SK-N-SH treated with all-trans-retinoic acid at 6 μM for 48 hours (cell line): ENCODE data around the gene HSF2BP.

Source experiments
- BACH2 ChIP-seq: fragments of 250-450 bp; sonication (Bioruptor Pico); IDR thresholded peaks from 2 replicates; pipeline ENCODE4 v1.9.0; 2021; ENCODE audit warnings: mild to moderate bottlenecking, borderline replicate concordance
- CSDC2 ChIP-seq: fragments of 250-450 bp; sonication (Bioruptor Pico); IDR thresholded peaks from 2 replicates; pipeline ENCODE4 v1.5.0; 2020; ENCODE audit warnings: mild to moderate bottlenecking, moderate library complexity
- PPARA ChIP-seq: fragments of 250-450 bp; sonication (Bioruptor Pico); IDR thresholded peaks from 2 replicates; pipeline ENCODE4 v1.5.0; 2020; ENCODE audit warnings: mild to moderate bottlenecking, borderline replicate concordance
- RARB ChIP-seq: fragments of 250-450 bp; sonication (Bioruptor Pico); IDR thresholded peaks from 2 replicates; pipeline ENCODE4 v1.8.0; 2021; ENCODE audit warnings: mild to moderate bottlenecking, moderate library complexity
- TOX ChIP-seq: fragments of 250-450 bp; sonication (Bioruptor Pico); IDR thresholded peaks from 2 replicates; pipeline ENCODE4 v1.8.0; 2021; ENCODE audit warnings: mild to moderate bottlenecking, moderate library complexity, borderline replicate concordance
- ZFP30 ChIP-seq: fragments of 450-650 bp; formaldehyde crosslinking; IDR thresholded peaks from 2 replicates; pipeline ENCODE4 v1.5.0; 2022; ENCODE audit warnings: mild to moderate bottlenecking, moderate library complexity
- ZNF565 ChIP-seq: fragments of 450-650 bp; formaldehyde crosslinking; conservative IDR thresholded peaks from 2 replicates; pipeline ENCODE4 v1.5.0; 2020; ENCODE audit warnings: low read depth, mild to moderate bottlenecking, moderate library complexity
- TF ChIP-seq, protein P1 (sequence below): fragments of 250-450 bp; sonication (Bioruptor Pico); IDR thresholded peaks from 2 replicates; pipeline ENCODE4 v1.5.1; 2020; ENCODE audit warnings: low read depth, mild to moderate bottlenecking, moderate library complexity
- TF ChIP-seq, protein P2 (sequence below): fragments of 250-450 bp; sonication (Bioruptor Pico); IDR thresholded peaks from 2 replicates; pipeline ENCODE4 v1.5.1; 2021; ENCODE audit warnings: mild to moderate bottlenecking, moderate library complexity
- TF ChIP-seq, protein P3 (sequence below): fragments of 250-450 bp; sonication (Bioruptor Pico); IDR thresholded peaks from 2 replicates; pipeline ENCODE4 v1.8.0; 2020; ENCODE audit warnings: mild to moderate bottlenecking, moderate library complexity, borderline replicate concordance

- no peak for TF ChIP-seq CSDC2
- TF ChIP-seq, protein P1, sequence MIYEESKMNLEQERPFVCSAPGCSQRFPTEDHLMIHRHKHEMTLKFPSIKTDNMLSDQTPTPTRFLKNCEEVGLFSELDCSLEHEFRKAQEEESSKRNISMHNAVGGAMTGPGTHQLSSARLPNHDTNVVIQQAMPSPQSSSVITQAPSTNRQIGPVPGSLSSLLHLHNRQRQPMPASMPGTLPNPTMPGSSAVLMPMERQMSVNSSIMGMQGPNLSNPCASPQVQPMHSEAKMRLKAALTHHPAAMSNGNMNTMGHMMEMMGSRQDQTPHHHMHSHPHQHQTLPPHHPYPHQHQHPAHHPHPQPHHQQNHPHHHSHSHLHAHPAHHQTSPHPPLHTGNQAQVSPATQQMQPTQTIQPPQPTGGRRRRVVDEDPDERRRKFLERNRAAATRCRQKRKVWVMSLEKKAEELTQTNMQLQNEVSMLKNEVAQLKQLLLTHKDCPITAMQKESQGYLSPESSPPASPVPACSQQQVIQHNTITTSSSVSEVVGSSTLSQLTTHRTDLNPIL (CRISPR knock-in tag): no peak
- TF ChIP-seq, protein P2, sequence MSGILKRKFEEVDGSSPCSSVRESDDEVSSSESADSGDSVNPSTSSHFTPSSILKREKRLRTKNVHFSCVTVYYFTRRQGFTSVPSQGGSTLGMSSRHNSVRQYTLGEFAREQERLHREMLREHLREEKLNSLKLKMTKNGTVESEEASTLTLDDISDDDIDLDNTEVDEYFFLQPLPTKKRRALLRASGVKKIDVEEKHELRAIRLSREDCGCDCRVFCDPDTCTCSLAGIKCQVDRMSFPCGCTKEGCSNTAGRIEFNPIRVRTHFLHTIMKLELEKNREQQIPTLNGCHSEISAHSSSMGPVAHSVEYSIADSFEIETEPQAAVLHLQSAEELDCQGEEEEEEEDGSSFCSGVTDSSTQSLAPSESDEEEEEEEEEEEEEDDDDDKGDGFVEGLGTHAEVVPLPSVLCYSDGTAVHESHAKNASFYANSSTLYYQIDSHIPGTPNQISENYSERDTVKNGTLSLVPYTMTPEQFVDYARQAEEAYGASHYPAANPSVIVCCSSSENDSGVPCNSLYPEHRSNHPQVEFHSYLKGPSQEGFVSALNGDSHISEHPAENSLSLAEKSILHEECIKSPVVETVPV (CRISPR knock-in tag): no peak
- TF ChIP-seq ZNF565 (CRISPR knock-in tag): no peak
- TF ChIP-seq, protein P3, sequence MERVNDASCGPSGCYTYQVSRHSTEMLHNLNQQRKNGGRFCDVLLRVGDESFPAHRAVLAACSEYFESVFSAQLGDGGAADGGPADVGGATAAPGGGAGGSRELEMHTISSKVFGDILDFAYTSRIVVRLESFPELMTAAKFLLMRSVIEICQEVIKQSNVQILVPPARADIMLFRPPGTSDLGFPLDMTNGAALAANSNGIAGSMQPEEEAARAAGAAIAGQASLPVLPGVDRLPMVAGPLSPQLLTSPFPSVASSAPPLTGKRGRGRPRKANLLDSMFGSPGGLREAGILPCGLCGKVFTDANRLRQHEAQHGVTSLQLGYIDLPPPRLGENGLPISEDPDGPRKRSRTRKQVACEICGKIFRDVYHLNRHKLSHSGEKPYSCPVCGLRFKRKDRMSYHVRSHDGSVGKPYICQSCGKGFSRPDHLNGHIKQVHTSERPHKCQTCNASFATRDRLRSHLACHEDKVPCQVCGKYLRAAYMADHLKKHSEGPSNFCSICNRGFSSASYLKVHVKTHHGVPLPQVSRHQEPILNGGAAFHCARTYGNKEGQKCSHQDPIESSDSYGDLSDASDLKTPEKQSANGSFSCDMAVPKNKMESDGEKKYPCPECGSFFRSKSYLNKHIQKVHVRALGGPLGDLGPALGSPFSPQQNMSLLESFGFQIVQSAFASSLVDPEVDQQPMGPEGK (CRISPR knock-in tag): no peak
- no peak for TF ChIP-seq BACH2 (CRISPR knock-in tag)
- no peak for TF ChIP-seq PPARA (CRISPR knock-in tag)
- TF ChIP-seq RARB (CRISPR knock-in tag): no peak
- no peak for TF ChIP-seq TOX (CRISPR knock-in tag)
- TF ChIP-seq ZFP30 (CRISPR knock-in tag): no peak
Measured at GRCh38 chr21:43663033-43663432, 3.7 kb upstream of the HSF2BP start.
